NOMO-1 treated with DMSO at 0.1 percent for 48 hours (cell line): ENCODE results near the gene PDE4A.

ENCODE experiments used
- DNase-seq: peaks from one replicate; lab custom pipeline; 2025; ENCODE audit not compliant: unreplicated experiment; lab: John Stamatoyannopoulos, UW

Gene PDE4A

GRCh38 chr19:10508036-10508435 lies 87.7 kb downstream of the PDE4A start:
- no peak for DNase-seq

GRCh38 chr19:10508707-10509106 lies 88.4 kb downstream of the PDE4A start:
- no peak for DNase-seq

GRCh38 chr19:10510301-10510802 lies 90.0 kb downstream of the PDE4A start:
- no peak for DNase-seq

- no peak for DNase-seq
Observed at GRCh38 chr19:10513223-10513622, 92.9 kb downstream of the PDE4A start.

GRCh38 chr19:10514211-10515145 lies 94.1 kb downstream of the PDE4A start:
- DNase-seq: no peak

- DNase-seq: no peak
Observed at GRCh38 chr19:10516064-10516385, 95.7 kb downstream of the PDE4A start.

- DNase-seq: no peak
Observed at GRCh38 chr19:10516671-10517286, 96.4 kb downstream of the PDE4A start.

- DNase-seq: no peak
Observed at GRCh38 chr19:10517361-10517759, 97.0 kb downstream of the PDE4A start, which contains the start of gene S1PR5. TSS of gene S1PR5 (minus strand) at chr19:10517447. CDS start at chr19:10515011, 2,436 bp downstream.

- peak; percentile 32 for DNase-seq
Observed at GRCh38 chr19:10517760-10518443, 97.6 kb downstream of the PDE4A start.

- DNase-seq: no peak
Observed at GRCh38 chr19:10518444-10519361, 98.4 kb downstream of the PDE4A start.
